ENCODE results near the gene DBET. TPM values are rescaled to one million over a fixed set of nuclear protein-coding genes. Genes with fewer than 3 reads are reported as not detected.
"Not testable (repeated sequence)": the region's sequence is repeated elsewhere in the genome, so short reads cannot be mapped to it uniquely, and the experiment has no call there.

Gene DBET
- not detected for total RNA-seq
- polyA plus RNA-seq (2013, experiment 1 of 2) = not detected
- not detected for polyA plus RNA-seq (2013, experiment 2 of 2)
- total RNA-seq = 0 to 0.07 (median 0) reads per million in 172 experiments

- ATAC-seq (ENCODE audit: poor library complexity); H3K9me3 Mint-ChIP-seq; H3K27me3 Mint-ChIP-seq; intact Hi-C loops (cut with DNase I, micrococcal nuclease); H3K27me3 ChIP-seq (ENCODE audit: control insufficient read depth in 1 of 2, insufficient read depth in 2 of 2, low read length in 2 of 2); H3K9me3 ChIP-seq (ENCODE audit: control insufficient read depth in 1 of 2, insufficient read depth in 1 of 2, low read length in 2 of 2); CTCF ChIA-PET; H3K27ac Mint-ChIP-seq; H3K4me1 Mint-ChIP-seq (ENCODE audit: low read depth); H3K4me3 ChIP-seq (ENCODE audit: low read length); H3K4me3 Mint-ChIP-seq; H3K36me3 Mint-ChIP-seq (ENCODE audit: low read depth); H3K4me1 ChIP-seq (ENCODE audit: insufficient read depth, low read length); H3K36me3 ChIP-seq (ENCODE audit: insufficient read depth, low read length); DNase-seq; H3K27ac ChIP-seq (ENCODE audit: low read depth in 1 of 2, low read length in 2 of 2); POLR2A ChIA-PET: not testable (repeated sequence)
These were observed at the start of gene DBET for GRCh38 chr4:190064342-190064741. TSS of gene DBET (plus strand) at chr4:190064502.

DNA sequence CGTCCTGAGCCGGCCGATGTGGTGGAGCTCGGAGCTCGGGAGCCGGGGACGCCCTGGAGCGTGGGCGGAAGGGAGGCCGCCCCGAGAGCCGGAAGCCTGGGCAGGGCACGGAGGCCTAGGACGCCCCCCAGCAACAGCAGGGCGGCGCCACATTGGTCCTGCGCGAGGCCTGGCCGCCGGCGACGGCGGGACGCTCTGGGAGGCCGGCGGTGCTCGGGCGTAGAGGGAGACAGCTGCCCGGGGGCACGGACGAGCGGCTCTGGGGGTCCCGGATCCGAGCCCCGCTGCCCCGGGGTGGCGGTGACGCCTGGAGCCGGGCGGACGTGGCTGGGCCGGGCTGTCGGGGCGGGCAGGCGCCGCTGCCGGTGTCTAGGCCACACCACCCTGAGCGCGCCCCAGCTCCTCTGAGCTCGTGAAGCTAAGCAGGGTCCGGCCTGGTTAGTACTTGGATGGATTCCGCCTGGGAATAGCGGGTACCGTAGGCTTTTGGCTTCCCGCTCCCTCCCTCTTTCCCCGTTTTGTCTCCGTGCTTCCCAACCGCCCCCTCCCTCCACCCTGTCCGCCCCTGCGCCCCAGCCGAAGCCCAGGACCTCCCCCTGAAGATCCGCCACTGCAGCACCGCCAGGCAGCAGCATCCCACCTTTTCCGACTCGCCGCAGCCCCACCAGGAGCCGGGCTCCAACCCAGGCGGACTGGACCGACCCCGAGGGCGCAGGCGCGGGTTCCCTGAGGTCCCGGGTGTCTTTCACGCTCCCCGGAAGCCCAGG, 49.3 kb upstream of the DBET start:
- no peaks in the 10 kb centered on the region for H3K36me3 ChIP-seq (ENCODE audit: insufficient read depth, low read length)
- Mint-ChIP-seq H3K36me3 (ENCODE audit: low read depth) (no peaks in the 10 kb centered on the region), H3K4me3 (peak overlapping the region; percentile 39), H3K4me1 (ENCODE audit: low read depth) (peaks cover 36% of the 10 kb centered on the region), H3K9me3 (no peaks in the 10 kb centered on the region), H3K27ac (no peak overlapping the region), H3K27me3 (peaks cover 77% of the 10 kb centered on the region)
- peaks cover 12% of the 10 kb centered on the region for H3K4me1 ChIP-seq (ENCODE audit: insufficient read depth, low read length)
- intact Hi-C loops (cut with DNase I, micrococcal nuclease) = no loop called here
- peaks cover 38 to 60% of the 10 kb centered on the region in 2 experiments for H3K27me3 ChIP-seq (ENCODE audit: control insufficient read depth in 1 of 2, insufficient read depth in 2 of 2, low read length in 2 of 2)
- DNase-seq (peak in 1 of 14 experiments; percentile 14), ATAC-seq (ENCODE audit: poor library complexity) (no peak)
- TF ChIP-seq, protein P1, sequence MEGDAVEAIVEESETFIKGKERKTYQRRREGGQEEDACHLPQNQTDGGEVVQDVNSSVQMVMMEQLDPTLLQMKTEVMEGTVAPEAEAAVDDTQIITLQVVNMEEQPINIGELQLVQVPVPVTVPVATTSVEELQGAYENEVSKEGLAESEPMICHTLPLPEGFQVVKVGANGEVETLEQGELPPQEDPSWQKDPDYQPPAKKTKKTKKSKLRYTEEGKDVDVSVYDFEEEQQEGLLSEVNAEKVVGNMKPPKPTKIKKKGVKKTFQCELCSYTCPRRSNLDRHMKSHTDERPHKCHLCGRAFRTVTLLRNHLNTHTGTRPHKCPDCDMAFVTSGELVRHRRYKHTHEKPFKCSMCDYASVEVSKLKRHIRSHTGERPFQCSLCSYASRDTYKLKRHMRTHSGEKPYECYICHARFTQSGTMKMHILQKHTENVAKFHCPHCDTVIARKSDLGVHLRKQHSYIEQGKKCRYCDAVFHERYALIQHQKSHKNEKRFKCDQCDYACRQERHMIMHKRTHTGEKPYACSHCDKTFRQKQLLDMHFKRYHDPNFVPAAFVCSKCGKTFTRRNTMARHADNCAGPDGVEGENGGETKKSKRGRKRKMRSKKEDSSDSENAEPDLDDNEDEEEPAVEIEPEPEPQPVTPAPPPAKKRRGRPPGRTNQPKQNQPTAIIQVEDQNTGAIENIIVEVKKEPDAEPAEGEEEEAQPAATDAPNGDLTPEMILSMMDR (IDR thresholded peaks at IDR 0.05) = no peak
- no peak overlapping the region for H3K4me3 ChIP-seq (ENCODE audit: low read length)
- peaks cover 0 to 26% of the 10 kb centered on the region in 2 experiments for H3K9me3 ChIP-seq (ENCODE audit: control insufficient read depth in 1 of 2, insufficient read depth in 1 of 2, low read length in 2 of 2)
- no peak overlapping the region for H3K27ac ChIP-seq (ENCODE audit: low read depth in 1 of 2, low read length in 2 of 2)
- POLR2A ChIA-PET = no interaction called here
- CTCF ChIA-PET = no interaction called here

- CTCF ChIA-PET = no interaction called here
These were observed 48.5 kb upstream of the DBET start for GRCh38 chr4:190015538-190016368.

More at GRCh38 chr4:190015538-190016368, 48.5 kb upstream of the DBET start:
- peaks cover 84% of the 10 kb centered on the region for H3K27me3 Mint-ChIP-seq
- H3K9me3 Mint-ChIP-seq = no peaks in the 10 kb centered on the region
- TF ChIP-seq, protein P1 (IDR thresholded peaks at IDR 0.05) = no peak
- no peak overlapping the region for H3K4me3 ChIP-seq (ENCODE audit: low read length)
- H3K27me3 ChIP-seq (ENCODE audit: control insufficient read depth in 1 of 2, insufficient read depth in 2 of 2, low read length in 2 of 2) = peaks cover 45 to 63% of the 10 kb centered on the region in 2 experiments
- no peak overlapping the region for H3K27ac ChIP-seq (ENCODE audit: low read depth in 1 of 2, low read length in 2 of 2)
- peaks cover 18% of the 10 kb centered on the region for H3K4me1 ChIP-seq (ENCODE audit: insufficient read depth, low read length)
- DNase-seq = no peak
- no peaks in the 10 kb centered on the region for H3K36me3 ChIP-seq (ENCODE audit: insufficient read depth, low read length)
- H3K9me3 ChIP-seq (ENCODE audit: control insufficient read depth in 1 of 2, insufficient read depth in 1 of 2, low read length in 2 of 2) = peaks cover 0 to 34% of the 10 kb centered on the region in 2 experiments
- peak overlapping the region; percentile 61 for H3K4me3 Mint-ChIP-seq
- H3K27ac Mint-ChIP-seq = no peak overlapping the region
- POLR2A ChIA-PET = no interaction called here
- ATAC-seq (ENCODE audit: poor library complexity) = no peak
- H3K36me3 Mint-ChIP-seq (ENCODE audit: low read depth) = no peaks in the 10 kb centered on the region
- peaks cover 43% of the 10 kb centered on the region for H3K4me1 Mint-ChIP-seq (ENCODE audit: low read depth)
- intact Hi-C loops (cut with DNase I, micrococcal nuclease) = no loop called here
